Rectal smooth muscle tissue (tissue), 1 donor: Measurements from ENCODE around the gene TMEM229B.
A peak's percentile ranks its signal among the peaks of the same experiment; 100 is the strongest.

ENCODE experiments used
- H3K27ac ChIP-seq: one replicate; pipeline ENCODE4 v1.7.0; 2013; ENCODE audit warnings: low read depth, low read length, inconsistent platforms
- H3K27me3 ChIP-seq: one replicate; pipeline ENCODE4 v1.7.0; 2013; ENCODE audit warnings: low read length; ENCODE audit not compliant: control insufficient read depth, insufficient read depth
- H3K36me3 ChIP-seq: one replicate; pipeline ENCODE4 v1.7.0; 2013; ENCODE audit warnings: low read length; ENCODE audit not compliant: control insufficient read depth, insufficient read depth
- H3K4me1 ChIP-seq: one replicate; pipeline ENCODE4 v1.7.0; 2013; ENCODE audit warnings: low read length; ENCODE audit not compliant: control insufficient read depth, insufficient read depth
- H3K4me3 ChIP-seq: one replicate; pipeline ENCODE4 v1.7.0; 2013; ENCODE audit warnings: low read length
- H3K9ac ChIP-seq: one replicate; pipeline ENCODE4 v1.7.0; 2013; ENCODE audit warnings: low read length

TMEM229B gene

GRCh38 chr14:67440513-67440912 lies 48.0 kb downstream of the TMEM229B start:
- Histone ChIP-seq H3K4me3 (no peak overlapping the region), H3K36me3 (no peaks in the 10 kb centered on the region), H3K4me1 (no peaks in the 10 kb centered on the region), H3K27ac (no peak overlapping the region), H3K27me3 (no peaks in the 10 kb centered on the region), H3K9ac (no peak overlapping the region)

DNA sequence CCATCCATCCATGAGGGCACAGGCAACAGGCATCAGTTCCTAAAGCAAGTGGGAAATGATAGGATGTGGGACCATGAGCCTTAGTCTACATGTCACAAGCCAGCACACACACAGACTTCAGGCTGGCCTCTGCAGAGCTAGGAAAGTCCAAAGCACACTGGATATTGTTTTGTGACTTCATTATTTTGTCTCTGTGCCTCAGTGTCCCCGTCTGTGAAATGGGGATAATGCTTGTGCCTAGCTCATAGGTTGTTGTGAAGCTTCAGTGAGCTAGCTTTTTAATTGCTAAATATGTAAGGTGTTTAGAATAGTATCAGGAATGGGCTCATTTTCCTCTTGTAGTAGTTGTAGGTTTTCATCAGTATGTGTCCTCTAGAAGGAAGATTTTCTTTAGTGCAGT lies 49.6 kb downstream of the TMEM229B start:
- no peak overlapping the region for H3K27ac ChIP-seq
- H3K9ac ChIP-seq: no peak overlapping the region
- no peaks in the 10 kb centered on the region for H3K4me1 ChIP-seq
- H3K36me3 ChIP-seq: no peaks in the 10 kb centered on the region
- H3K4me3 ChIP-seq: no peak overlapping the region
- H3K27me3 ChIP-seq: no peaks in the 10 kb centered on the region

GRCh38 chr14:67436006-67436866 lies 52.3 kb downstream of the TMEM229B start:
- Histone ChIP-seq H3K9ac (no peak overlapping the region), H3K27ac (no peak overlapping the region), H3K36me3 (no peaks in the 10 kb centered on the region), H3K27me3 (no peaks in the 10 kb centered on the region), H3K4me1 (no peaks in the 10 kb centered on the region), H3K4me3 (no peak overlapping the region)

- no peaks in the 10 kb centered on the region for H3K36me3 ChIP-seq
- H3K4me3 ChIP-seq: no peak overlapping the region
- no peak overlapping the region for H3K27ac ChIP-seq
- no peaks in the 10 kb centered on the region for H3K27me3 ChIP-seq
- no peaks in the 10 kb centered on the region for H3K4me1 ChIP-seq
- no peak overlapping the region for H3K9ac ChIP-seq
Measured at GRCh38 chr14:67435603-67436002, 52.9 kb downstream of the TMEM229B start.

- no peaks in the 10 kb centered on the region for H3K36me3 ChIP-seq
- H3K4me3 ChIP-seq: no peak overlapping the region
- H3K9ac ChIP-seq: no peak overlapping the region
- no peaks in the 10 kb centered on the region for H3K27me3 ChIP-seq
- no peaks in the 10 kb centered on the region for H3K4me1 ChIP-seq
- peak overlapping the region; percentile 44 for H3K27ac ChIP-seq
Measured at GRCh38 chr14:67432050-67432564, 56.4 kb downstream of the TMEM229B start.

- no peaks in the 10 kb centered on the region for H3K36me3 ChIP-seq
- H3K9ac ChIP-seq: no peak overlapping the region
- H3K4me3 ChIP-seq: no peak overlapping the region
- H3K27me3 ChIP-seq: no peaks in the 10 kb centered on the region
- no peak overlapping the region for H3K27ac ChIP-seq
- no peaks in the 10 kb centered on the region for H3K4me1 ChIP-seq
Measured at GRCh38 chr14:67429510-67430205, 58.9 kb downstream of the TMEM229B start.

DNA sequence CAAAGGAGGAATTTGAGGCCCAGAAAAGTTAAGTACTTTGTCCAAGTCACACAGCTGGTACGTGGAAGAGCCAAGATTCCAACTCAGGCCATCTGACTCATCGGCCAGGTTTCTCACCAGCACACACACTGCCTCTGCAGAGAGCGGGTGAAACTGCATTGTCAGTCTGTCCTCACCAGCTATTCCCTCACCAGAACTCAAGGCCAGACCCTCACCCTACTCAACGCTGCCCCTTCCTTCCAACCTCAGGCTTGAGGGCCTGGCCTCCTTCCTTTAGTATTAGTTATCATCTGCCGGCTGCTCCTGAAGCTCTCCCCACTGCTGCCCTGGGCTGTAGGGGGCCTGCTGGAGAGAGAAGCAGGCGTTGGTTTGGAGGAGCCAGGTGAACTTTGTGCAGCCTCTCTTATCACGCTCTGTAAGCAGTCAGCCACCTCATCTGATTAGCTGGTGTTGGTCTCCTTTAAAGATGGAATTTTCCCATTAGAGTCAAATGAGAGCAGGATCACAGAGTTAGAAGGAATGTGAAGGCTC lies 60.0 kb downstream of the TMEM229B start:
- Histone ChIP-seq H3K27me3 (no peaks in the 10 kb centered on the region), H3K27ac (no peak overlapping the region), H3K4me1 (no peaks in the 10 kb centered on the region), H3K36me3 (no peaks in the 10 kb centered on the region), H3K4me3 (no peak overlapping the region), H3K9ac (no peak overlapping the region)

DNA sequence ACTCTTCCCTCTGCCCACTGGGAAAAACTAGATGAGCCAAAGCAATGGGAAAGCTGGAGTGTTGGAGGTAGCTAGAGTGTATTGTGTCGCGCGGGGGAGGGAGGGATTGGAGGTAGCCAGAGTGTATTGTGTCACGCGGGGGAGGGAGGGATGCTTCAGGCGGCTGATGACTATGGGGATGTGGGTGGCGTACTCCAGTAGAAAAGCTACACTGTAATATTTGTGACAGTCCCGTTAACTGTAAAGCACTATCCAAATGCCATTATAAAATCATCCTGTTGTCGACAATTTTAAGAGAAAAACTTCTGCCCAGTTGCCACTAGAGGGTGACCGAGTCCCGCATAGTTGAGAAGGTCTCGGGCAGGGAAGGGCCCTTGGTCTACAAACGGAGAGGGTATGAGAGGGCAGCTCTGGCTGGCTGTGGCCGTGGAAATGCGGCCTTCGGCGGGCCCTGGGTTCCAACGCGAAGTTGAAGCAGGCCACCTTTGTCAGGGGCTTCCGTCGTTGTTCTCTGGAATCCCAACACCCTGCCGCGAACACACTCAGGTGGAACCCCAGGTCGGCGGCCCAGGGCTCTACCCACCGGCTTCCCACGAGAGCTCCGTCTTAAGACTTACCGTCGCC lies 61.4 kb downstream of the TMEM229B start:
- Histone ChIP-seq H3K4me1 (no peaks in the 10 kb centered on the region), H3K27ac (no peak overlapping the region), H3K9ac (no peak overlapping the region), H3K27me3 (no peaks in the 10 kb centered on the region), H3K36me3 (no peaks in the 10 kb centered on the region), H3K4me3 (no peak overlapping the region)

GRCh38 chr14:67426161-67426560 lies 62.4 kb downstream of the TMEM229B start:
- Histone ChIP-seq H3K27me3 (no peaks in the 10 kb centered on the region), H3K27ac (no peak overlapping the region), H3K9ac (no peak overlapping the region), H3K4me3 (no peak overlapping the region), H3K36me3 (no peaks in the 10 kb centered on the region), H3K4me1 (no peaks in the 10 kb centered on the region)

DNA sequence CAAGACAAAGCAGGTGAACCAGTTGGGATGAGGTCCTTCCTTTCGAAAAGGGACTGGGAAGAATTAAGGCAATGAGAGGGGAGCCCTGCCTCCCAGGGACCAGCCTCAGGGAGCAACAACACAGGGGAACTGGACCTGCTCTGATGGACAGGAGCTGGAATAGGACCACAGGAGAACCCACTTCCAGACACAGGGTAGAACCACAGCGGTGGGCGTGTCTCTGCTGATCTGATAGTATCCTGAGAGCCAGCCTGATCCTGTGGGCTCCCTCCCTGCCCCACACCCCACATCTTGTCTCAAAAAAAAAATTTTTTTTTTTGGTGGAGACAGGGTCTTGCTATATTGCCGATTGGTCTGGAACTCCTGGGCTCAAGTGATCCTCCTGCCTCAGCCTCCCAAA lies 62.9 kb downstream of the TMEM229B start:
- Histone ChIP-seq H3K4me3 (no peak overlapping the region), H3K9ac (no peak overlapping the region), H3K36me3 (no peaks in the 10 kb centered on the region), H3K27me3 (no peaks in the 10 kb centered on the region), H3K4me1 (no peaks in the 10 kb centered on the region), H3K27ac (no peak overlapping the region)

DNA sequence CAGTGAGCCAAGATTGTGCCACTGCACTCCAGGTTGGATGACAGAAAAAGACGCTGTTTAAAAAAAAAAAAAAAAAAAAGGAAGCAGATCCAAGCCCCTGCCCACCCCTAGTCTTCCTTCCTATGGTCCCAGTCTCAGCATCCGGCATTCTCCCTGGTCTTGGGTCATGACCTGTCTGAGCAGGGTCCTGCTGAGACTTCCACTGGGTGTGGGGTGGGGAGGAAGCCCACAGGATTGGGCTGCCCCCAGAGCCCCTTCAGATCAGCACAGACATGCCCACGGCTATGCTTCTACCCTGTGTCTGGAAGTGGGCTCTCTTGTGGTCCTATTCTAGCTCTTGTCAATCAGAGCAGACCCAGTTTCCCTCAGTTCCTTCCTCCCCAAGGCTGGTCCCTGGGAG lies 64.0 kb downstream of the TMEM229B start:
- Histone ChIP-seq H3K4me3 (no peak overlapping the region), H3K27ac (no peak overlapping the region), H3K36me3 (no peaks in the 10 kb centered on the region), H3K4me1 (no peaks in the 10 kb centered on the region), H3K27me3 (no peaks in the 10 kb centered on the region), H3K9ac (no peak overlapping the region)

DNA sequence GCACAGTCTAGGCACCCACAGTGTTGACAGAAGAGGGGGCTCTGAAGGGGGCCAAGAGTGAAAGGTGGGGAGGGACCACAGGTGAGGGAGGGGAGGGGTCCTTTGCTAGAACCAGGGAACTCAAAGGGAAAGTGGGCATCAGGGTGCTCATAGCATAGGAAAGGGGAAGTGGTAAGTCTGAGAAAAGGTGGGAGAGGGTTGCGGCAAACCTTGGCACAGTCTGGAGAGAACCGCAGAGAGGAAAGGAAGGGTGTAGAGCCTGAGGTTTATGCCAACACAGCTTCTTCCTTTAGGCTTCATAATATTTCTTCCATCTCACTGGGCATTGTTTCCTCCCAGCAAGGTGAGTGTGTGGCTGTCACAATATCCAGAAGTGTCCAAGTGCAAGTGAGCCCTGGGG lies 65.1 kb downstream of the TMEM229B start:
- Histone ChIP-seq H3K4me1 (no peaks in the 10 kb centered on the region), H3K27me3 (no peaks in the 10 kb centered on the region), H3K36me3 (no peaks in the 10 kb centered on the region), H3K27ac (no peak overlapping the region), H3K4me3 (no peak overlapping the region), H3K9ac (no peak overlapping the region)
